HEK293 (cell line): ENCODE results near the gene LMO2.
A peak's percentile ranks its signal among the peaks of the same experiment; 100 is the strongest.

Source experiments
- CTCF ChIA-PET: fragments of 350-600 bp; formaldehyde crosslinking; extraction: SDS; loops from one replicate; lab custom pipeline; 2021; ENCODE audit warnings: antibody characterized with exemption; lab: Yijun Ruan, JAX
- POLR2A ChIA-PET: fragments of 300-600 bp; formaldehyde crosslinking; extraction: SDS; loops from one replicate; lab custom pipeline; 2020; ENCODE audit warnings: antibody characterized with exemption, inconsistent platforms; lab: Yijun Ruan, JAX
- H3K27ac ChIP-seq: fragments of 200-500 bp; sonication (Bioruptor generic); 2 replicates; pipeline ENCODE4 v1.5.1; 2014; ENCODE audit warnings: low read depth, low read length, control low read depth, inconsistent platforms; ENCODE audit errors: extremely low read depth
- H3K36me3 ChIP-seq, 2 experiments: fragments of 200-500 bp in 1 of 2; sonication (Bioruptor generic) in 1 of 2; 1 replicate in 1 of 2; 2 replicates in 1 of 2; pipeline ENCODE4 v1.5.1; 2014 to 2017; ENCODE audit warnings: inconsistent platforms in 2 of 2, low read length in 2 of 2; ENCODE audit not compliant: control insufficient read depth in 2 of 2, insufficient read depth in 1 of 2
- H3K4me1 ChIP-seq: fragments of 200-500 bp; sonication (Bioruptor generic); 2 replicates; pipeline ENCODE4 v1.5.1; 2014; ENCODE audit warnings: mild to moderate bottlenecking, low read length, inconsistent platforms; ENCODE audit not compliant: control insufficient read depth, insufficient read depth
- H3K4me3 ChIP-seq: 2 replicates; pipeline ENCODE4 v1.5.1; 2011; ENCODE audit warnings: low read depth, mild to moderate bottlenecking, control low read depth, low read length, moderate library complexity
- H3K9me3 ChIP-seq: fragments of 200-500 bp; sonication (Bioruptor generic); 2 replicates; pipeline ENCODE4 v1.5.1; 2014; ENCODE audit warnings: low read depth, low read length, inconsistent platforms; ENCODE audit not compliant: control insufficient read depth, insufficient read depth
- GLI4 ChIP-seq: fragments of 450-650 bp; formaldehyde crosslinking; IDR thresholded peaks from 2 replicates; pipeline ENCODE4 v1.5.1; 2016; ENCODE audit warnings: missing biosample characterization, missing genetic modification characterization
- HOXA7 ChIP-seq: sonication (generic); formaldehyde crosslinking; IDR thresholded peaks from 2 replicates; pipeline ENCODE4 v1.8.1; 2022; ENCODE audit warnings: missing genetic modification reagents, borderline replicate concordance
- HOXC10 ChIP-seq: sonication (generic); formaldehyde crosslinking; IDR thresholded peaks from 2 replicates; pipeline ENCODE4 v1.8.1; 2023; ENCODE audit warnings: mild to moderate bottlenecking, missing genetic modification reagents
- SCRT1 ChIP-seq: fragments of 450-650 bp; formaldehyde crosslinking; IDR thresholded peaks from 2 replicates; pipeline ENCODE4 v1.5.1; 2016; ENCODE audit warnings: missing biosample characterization, missing genetic modification characterization, borderline replicate concordance
- SP7 ChIP-seq: fragments of 450-650 bp; formaldehyde crosslinking; IDR thresholded peaks from 2 replicates; pipeline ENCODE4 v1.5.1; 2016; ENCODE audit warnings: missing biosample characterization, missing genetic modification characterization
- TRIM28 ChIP-seq: IDR thresholded peaks from 2 replicates; pipeline ENCODE4 v1.6.1; 2011; ENCODE audit warnings: low read length, control low read depth, borderline replicate concordance
- ZBTB48 ChIP-seq: fragments of 450-650 bp; formaldehyde crosslinking; IDR thresholded peaks from 2 replicates; pipeline ENCODE4 v1.5.1; 2016; ENCODE audit warnings: missing biosample characterization, missing genetic modification characterization
- ZNF133 ChIP-seq: fragments of 450-650 bp; formaldehyde crosslinking; IDR thresholded peaks from 2 replicates; pipeline ENCODE4 v1.5.1; 2016; ENCODE audit warnings: missing biosample characterization, missing genetic modification characterization
- ZNF140 ChIP-seq: fragments of 450-650 bp; formaldehyde crosslinking; IDR thresholded peaks from 2 replicates; pipeline ENCODE4 v1.5.1; 2016; ENCODE audit warnings: missing biosample characterization, missing genetic modification characterization
- ZNF16 ChIP-seq: fragments of 450-650 bp; formaldehyde crosslinking; IDR thresholded peaks from 2 replicates; pipeline ENCODE4 v1.5.1; 2016; ENCODE audit warnings: low read depth, missing biosample characterization, missing genetic modification characterization
- ZNF202 ChIP-seq: fragments of 450-650 bp; formaldehyde crosslinking; IDR thresholded peaks from 2 replicates; pipeline ENCODE4 v1.5.1; 2016; ENCODE audit warnings: missing biosample characterization, missing genetic modification characterization, borderline replicate concordance
- ZNF24 ChIP-seq: fragments of 450-650 bp; formaldehyde crosslinking; IDR thresholded peaks from 2 replicates; pipeline ENCODE4 v1.5.1; 2016; ENCODE audit warnings: missing biosample characterization, missing genetic modification characterization
- ZNF366 ChIP-seq: fragments of 450-650 bp; formaldehyde crosslinking; conservative IDR thresholded peaks from 2 replicates; pipeline ENCODE4 v1.5.1; 2016; ENCODE audit warnings: missing biosample characterization, missing genetic modification characterization
- ZNF510 ChIP-seq: fragments of 450-650 bp; formaldehyde crosslinking; IDR thresholded peaks from 2 replicates; pipeline ENCODE4 v1.5.1; 2018; ENCODE audit warnings: mild to moderate bottlenecking, missing genetic modification characterization, missing biosample characterization; ENCODE audit not compliant: insufficient replicate concordance
- ZSCAN30 ChIP-seq: fragments of 450-650 bp; IDR thresholded peaks from 2 replicates; pipeline ENCODE4 v1.5.1; 2018; ENCODE audit warnings: missing biosample characterization, mild to moderate bottlenecking, missing genetic modification characterization, moderate library complexity
- TF ChIP-seq, protein P1 (sequence below): fragments of 450-650 bp; formaldehyde crosslinking; IDR thresholded peaks from 2 replicates; pipeline ENCODE4 v1.5.1; 2017; ENCODE audit warnings: missing biosample characterization, missing genetic modification characterization
- TF ChIP-seq, protein P2 (sequence below): fragments of 450-650 bp; formaldehyde crosslinking; IDR thresholded peaks from 2 replicates; pipeline ENCODE4 v1.5.1; 2017; ENCODE audit warnings: missing biosample characterization, missing genetic modification characterization
- TF ChIP-seq, protein P3 (sequence below): fragments of 450-650 bp; formaldehyde crosslinking; IDR thresholded peaks from 2 replicates; pipeline ENCODE4 v1.5.1; 2016; ENCODE audit warnings: missing biosample characterization, missing genetic modification characterization
- TF ChIP-seq, protein P4 (sequence below): fragments of 450-650 bp; formaldehyde crosslinking; IDR thresholded peaks from 2 replicates; pipeline ENCODE4 v1.5.1; 2016; ENCODE audit warnings: missing biosample characterization, missing genetic modification characterization
- TF ChIP-seq, protein P5 (sequence below): fragments of 450-650 bp; formaldehyde crosslinking; IDR thresholded peaks from 2 replicates; pipeline ENCODE4 v1.5.1; 2016; ENCODE audit warnings: missing biosample characterization, missing genetic modification characterization

LMO2 gene

DNA sequence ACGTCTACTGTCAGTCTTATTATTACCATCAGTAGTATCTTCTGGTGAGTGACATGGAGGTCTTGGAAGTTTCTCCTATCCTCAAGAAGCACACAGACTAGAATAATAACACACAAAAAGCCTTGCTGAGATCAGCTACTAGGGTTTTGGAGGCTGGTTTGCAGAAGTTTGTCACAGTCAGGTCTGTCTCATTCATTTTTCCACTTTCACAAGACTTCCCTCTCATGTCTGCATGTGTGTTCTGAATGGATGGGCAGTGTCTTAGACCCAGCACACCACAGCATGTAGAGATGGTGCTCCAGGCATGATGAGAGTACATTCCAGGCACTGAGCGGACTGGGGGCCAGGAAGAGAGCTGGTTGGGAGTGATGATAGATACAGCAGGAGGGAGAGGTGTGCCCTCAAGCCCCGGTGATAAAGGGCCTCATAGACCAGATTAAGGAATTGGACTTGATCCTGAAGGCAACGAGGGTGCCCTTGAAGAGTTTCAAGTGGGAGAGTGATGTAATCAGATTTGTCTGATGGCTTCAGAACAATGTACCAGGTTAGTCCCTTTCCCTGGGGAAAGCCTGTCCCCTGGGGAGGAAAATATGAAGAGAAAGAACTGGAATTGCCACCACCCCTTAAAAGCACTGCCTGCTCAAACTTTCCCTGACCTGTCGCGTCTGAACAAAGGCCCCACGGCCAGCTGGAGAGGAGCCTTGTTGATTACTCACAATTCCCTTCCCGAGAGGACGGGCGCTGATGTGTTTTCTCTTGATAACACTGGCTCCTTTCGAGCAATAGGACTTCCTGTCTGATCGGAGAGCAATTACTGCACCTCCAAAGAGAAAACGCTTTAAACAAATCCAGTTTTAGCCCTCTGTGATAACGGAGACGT, 45.1 kb upstream of the LMO2 start (continued):
- peak; percentile 40; the same call in 1 of the 2 replicates for TF ChIP-seq TRIM28
- TF ChIP-seq, protein P1, sequence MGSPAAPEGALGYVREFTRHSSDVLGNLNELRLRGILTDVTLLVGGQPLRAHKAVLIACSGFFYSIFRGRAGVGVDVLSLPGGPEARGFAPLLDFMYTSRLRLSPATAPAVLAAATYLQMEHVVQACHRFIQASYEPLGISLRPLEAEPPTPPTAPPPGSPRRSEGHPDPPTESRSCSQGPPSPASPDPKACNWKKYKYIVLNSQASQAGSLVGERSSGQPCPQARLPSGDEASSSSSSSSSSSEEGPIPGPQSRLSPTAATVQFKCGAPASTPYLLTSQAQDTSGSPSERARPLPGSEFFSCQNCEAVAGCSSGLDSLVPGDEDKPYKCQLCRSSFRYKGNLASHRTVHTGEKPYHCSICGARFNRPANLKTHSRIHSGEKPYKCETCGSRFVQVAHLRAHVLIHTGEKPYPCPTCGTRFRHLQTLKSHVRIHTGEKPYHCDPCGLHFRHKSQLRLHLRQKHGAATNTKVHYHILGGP (tag by site-specific recombination): no peak
- no peak for TF ChIP-seq GLI4 (tag by site-specific recombination)
- TF ChIP-seq SP7 (tag by site-specific recombination): no peak
- TF ChIP-seq ZSCAN30 (tag by site-specific recombination): no peak

DNA sequence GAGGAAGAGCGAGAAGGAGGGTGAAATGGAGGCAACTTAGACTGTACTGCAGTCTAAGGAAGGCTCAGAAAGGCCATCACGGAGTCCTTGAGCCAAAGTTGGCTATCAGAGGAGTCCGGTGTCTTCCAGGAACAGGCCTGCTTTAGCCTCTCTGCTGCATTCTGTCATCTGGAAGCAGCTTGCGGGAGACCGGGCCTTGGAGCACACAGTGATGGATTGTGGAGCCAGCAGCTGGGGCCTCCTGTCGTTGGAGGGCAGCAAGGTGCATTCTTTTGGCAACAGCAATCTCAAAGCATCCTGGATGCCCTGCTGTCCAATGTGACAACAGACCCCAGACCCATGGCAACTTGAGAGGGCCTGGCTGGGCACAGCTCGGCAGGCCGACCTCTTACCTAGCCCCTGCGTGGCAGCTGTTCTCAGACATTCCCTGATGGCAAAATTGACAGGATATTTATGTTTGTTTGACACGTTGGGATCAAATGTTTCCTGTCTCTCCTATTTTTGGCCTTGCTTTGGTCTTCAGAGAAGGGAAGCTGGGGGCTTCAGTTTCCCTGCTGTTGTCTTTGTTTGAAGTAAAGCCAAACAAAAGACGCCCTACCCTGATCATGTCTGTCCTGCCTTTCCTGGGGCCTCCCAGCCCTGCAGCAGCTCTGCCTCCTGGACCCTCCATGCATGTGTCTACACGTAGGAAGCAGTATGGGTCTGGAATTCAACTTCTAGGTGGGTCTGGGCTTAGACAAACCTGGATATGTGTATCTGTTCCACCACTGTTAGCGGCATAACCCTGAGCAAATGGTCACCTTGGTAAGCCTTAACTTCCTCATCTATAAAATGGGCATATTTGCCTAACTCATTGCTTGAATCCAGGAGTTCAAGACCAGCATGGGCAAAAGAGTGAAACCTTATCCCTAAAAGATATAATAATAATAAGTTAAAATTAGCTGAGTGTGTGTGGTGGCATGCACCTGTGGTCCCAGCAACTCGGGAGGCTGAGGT, 43.9 kb upstream of the LMO2 start:
- Histone ChIP-seq H3K9me3 (no peaks in the 10 kb centered on the region), H3K27ac (no peak overlapping the region), H3K4me3 (no peak overlapping the region), H3K36me3 (no peaks in the 10 kb centered on the region), H3K4me1 (no peaks in the 10 kb centered on the region)
- POLR2A ChIA-PET: no interaction called here
- CTCF ChIA-PET: interaction anchor here (1.1 to 2.4 kb wide), 3 partner anchors 52 to 100 kb away, joined by 3 to 14 read pairs (median 3); no protein-coding TSS in a partner anchor
- TF ChIP-seq ZNF366: no peak
- TF ChIP-seq ZNF510 (tag by site-specific recombination): no peak
- no peak for TF ChIP-seq ZNF16 (tag by site-specific recombination)
- TF ChIP-seq SCRT1 (tag by site-specific recombination): no peak
- TF ChIP-seq, protein P2, sequence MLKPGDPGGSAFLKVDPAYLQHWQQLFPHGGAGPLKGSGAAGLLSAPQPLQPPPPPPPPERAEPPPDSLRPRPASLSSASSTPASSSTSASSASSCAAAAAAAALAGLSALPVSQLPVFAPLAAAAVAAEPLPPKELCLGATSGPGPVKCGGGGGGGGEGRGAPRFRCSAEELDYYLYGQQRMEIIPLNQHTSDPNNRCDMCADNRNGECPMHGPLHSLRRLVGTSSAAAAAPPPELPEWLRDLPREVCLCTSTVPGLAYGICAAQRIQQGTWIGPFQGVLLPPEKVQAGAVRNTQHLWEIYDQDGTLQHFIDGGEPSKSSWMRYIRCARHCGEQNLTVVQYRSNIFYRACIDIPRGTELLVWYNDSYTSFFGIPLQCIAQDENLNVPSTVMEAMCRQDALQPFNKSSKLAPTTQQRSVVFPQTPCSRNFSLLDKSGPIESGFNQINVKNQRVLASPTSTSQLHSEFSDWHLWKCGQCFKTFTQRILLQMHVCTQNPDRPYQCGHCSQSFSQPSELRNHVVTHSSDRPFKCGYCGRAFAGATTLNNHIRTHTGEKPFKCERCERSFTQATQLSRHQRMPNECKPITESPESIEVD (tag by site-specific recombination): no peak
- TF ChIP-seq, protein P3, sequence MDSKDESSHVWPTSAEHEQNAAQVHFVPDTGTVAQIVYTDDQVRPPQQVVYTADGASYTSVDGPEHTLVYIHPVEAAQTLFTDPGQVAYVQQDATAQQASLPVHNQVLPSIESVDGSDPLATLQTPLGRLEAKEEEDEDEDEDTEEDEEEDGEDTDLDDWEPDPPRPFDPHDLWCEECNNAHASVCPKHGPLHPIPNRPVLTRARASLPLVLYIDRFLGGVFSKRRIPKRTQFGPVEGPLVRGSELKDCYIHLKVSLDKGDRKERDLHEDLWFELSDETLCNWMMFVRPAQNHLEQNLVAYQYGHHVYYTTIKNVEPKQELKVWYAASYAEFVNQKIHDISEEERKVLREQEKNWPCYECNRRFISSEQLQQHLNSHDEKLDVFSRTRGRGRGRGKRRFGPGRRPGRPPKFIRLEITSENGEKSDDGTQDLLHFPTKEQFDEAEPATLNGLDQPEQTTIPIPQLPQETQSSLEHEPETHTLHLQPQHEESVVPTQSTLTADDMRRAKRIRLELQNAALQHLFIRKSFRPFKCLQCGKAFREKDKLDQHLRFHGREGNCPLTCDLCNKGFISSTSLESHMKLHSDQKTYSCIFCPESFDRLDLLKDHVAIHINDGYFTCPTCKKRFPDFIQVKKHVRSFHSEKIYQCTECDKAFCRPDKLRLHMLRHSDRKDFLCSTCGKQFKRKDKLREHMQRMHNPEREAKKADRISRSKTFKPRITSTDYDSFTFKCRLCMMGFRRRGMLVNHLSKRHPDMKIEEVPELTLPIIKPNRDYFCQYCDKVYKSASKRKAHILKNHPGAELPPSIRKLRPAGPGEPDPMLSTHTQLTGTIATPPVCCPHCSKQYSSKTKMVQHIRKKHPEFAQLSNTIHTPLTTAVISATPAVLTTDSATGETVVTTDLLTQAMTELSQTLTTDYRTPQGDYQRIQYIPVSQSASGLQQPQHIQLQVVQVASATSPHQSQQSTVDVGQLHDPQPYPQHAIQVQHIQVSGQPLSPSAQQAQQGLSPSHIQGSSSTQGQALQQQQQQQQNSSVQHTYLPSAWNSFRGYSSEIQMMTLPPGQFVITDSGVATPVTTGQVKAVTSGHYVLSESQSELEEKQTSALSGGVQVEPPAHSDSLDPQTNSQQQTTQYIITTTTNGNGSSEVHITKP (tag by site-specific recombination): no peak
- TF ChIP-seq ZNF24 (tag by site-specific recombination): no peak
- no peak for TF ChIP-seq HOXC10
- no peak for TF ChIP-seq ZNF202 (tag by site-specific recombination)
- TF ChIP-seq ZSCAN30 (tag by site-specific recombination): no peak
- no peak for TF ChIP-seq ZBTB48
- TF ChIP-seq ZNF140 (tag by site-specific recombination): no peak
- TF ChIP-seq, protein P4, sequence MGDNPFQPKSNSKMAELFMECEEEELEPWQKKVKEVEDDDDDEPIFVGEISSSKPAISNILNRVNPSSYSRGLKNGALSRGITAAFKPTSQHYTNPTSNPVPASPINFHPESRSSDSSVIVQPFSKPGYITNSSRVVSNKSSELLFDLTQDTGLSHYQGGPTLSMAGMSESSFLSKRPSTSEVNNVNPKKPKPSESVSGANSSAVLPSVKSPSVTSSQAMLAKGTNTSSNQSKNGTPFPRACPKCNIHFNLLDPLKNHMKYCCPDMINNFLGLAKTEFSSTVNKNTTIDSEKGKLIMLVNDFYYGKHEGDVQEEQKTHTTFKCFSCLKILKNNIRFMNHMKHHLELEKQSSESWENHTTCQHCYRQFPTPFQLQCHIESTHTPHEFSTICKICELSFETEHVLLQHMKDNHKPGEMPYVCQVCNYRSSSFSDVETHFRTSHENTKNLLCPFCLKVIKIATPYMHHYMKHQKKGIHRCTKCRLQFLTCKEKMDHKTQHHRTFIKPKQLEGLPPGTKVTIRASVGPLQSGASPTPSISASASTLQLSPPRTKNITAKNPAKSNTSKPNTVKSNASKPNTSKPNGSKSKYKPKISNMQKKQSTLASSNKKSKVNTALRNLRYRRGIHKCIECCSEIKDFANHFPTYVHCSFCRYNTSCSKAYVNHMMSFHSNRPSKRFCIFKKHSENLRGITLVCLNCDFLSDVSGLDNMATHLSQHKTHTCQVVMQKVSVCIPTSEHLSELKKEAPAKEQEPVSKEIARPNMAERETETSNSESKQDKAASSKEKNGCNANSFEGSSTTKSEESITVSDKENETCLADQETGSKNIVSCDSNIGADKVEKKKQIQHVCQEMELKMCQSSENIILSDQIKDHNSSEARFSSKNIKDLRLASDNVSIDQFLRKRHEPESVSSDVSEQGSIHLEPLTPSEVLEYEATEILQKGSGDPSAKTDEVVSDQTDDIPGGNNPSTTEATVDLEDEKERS (tag by site-specific recombination): no peak
- TF ChIP-seq, protein P5, sequence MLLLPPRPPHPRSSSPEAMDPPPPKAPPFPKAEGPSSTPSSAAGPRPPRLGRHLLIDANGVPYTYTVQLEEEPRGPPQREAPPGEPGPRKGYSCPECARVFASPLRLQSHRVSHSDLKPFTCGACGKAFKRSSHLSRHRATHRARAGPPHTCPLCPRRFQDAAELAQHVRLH (tag by site-specific recombination): no peak
- no peak for TF ChIP-seq HOXA7 (CRISPR knock-in tag)
- no peak for TF ChIP-seq ZNF133 (tag by site-specific recombination)
- TF ChIP-seq, protein P1 (tag by site-specific recombination): no peak
